SKM-1 treated with dmso at 0.1 percent for 144 hours (cell line): ENCODE results near the gene CCDC27.
A peak's percentile ranks its signal among the peaks of the same experiment; 100 is the strongest.

Source experiments
- DNase-seq: peaks from one replicate; lab custom pipeline; 2025; ENCODE audit not compliant: unreplicated experiment; lab: John Stamatoyannopoulos, UW

The CCDC27 gene

DNA sequence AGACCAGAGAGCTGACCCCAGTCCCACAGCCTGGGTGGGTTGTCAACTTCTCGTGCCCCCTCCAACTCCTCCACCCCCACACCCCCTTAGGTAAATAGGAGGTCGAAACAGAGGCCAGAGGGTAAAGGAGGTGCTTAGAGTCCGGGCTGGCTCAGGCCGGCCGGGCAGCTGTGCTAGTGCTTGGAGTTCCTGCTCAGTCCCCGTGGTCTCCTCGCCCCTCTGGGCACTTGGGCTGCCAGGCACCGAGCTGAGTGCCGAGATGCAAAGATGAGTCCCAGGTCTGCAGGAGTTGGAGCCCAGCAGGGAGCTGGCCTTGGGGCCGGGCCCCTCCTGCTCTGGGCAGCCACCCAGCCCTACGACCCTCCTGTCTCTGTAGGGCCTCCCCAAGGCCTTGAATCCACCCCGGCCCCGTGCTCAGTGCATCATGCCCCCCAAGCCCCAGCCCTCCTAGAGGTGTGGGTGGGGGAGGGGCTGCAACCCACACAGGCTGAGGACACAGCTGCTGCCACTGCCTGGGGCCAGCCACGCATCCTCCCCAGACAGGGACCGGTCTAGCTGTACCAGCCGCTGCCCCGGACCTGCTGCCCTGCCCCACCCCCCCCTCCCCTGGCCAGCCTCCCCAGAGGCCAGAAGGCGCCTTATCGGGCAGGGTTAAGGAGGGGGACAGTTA is 22.2 kb downstream of the CCDC27 start:
- no peak for DNase-seq

DNA sequence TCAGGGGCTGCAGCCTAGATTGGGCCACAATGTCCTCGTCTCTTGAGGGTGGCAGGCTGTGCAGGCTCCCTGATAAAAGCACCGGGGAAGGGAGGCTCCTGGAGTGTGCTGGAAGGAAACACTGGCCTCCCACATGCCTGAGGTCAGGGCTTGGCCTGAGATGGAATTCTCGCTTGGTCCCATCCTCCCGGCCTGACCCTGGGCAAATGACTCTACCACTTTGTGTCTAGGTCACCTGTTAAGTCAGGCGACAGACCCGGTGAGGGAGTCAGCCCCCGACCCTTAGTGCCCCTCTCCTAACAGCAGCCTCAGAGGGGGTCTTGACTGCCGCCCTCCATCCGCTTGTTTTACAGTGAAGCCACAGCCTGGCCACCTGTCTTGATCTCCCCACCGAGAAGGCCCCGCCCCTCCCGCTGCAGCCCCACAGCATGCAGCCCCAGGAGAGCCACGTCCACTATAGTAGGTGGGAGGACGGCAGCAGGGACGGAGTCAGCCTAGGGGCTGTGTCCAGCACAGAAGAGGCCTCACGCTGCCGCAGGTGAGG is 22.8 kb downstream of the CCDC27 start:
- DNase-seq: no peak

DNA sequence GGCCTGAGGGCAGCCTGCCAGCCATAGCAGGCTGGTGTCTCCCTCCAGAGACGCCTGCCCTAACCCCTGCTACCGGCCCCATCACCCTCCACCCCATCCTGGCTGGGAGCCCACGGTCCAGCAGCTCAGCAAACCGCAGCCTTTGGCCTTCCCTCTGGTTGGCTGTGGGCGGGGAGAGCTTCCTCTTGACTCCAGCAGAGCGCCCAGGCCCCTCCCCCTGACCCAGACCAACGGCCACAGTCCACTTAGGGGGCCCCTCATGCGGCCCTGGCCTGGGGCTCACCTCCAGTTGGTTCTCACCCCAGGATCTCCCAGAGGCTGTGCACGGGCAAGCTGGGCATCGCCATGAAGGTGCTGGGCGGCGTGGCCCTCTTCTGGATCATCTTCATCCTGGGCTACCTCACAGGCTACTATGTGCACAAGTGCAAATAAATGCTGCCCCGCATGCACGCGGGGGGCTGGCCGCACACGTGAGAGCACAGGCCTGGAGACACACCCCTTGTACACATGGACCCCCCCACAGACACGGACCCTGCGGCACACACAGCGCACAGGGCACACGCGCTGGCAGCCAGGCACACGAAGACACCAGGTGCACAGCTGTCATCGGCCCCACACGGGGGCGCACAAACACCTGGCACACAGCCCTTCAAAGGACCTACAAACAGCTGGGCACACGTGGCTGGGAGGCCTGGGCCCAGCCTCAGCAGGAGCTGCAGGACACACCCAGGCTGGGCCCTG is 23.4 kb downstream of the CCDC27 start:
- peak; percentile 35 for DNase-seq

DNA sequence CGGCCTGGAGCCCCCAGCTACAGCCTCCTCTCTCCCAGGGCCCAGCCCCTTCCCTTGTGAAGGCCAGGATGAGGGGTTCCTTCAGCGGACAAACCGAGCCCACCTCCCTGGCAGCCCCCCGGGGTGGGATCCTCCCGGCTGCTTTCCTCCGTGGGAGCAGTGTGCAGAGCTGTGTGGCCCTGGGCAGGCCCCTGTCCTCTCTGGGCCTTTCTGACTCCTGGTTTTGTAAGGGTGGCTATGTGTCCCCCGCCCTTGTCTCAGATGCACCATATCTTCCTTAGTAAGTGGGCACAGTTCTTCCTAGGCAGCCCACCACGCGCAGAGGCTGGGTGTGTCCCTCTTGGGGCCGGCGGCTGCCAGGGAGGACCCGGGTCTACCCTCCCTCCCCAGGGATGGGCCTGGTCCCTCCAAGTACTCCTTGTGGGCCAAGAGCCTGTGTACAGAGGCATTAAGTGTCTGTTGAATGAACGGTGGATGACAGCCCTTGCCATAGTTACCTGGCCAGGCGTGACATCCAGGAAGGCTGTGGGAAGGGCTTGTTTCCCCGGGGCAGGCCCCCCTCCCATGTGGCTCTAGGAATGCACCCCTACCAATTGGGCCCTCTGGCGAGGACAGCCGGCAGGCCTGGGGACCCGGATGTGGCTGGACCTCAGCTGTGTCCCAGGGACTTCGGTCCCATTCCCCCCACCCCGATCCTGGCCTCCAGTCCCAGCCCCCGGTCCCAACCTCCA is 24.1 kb downstream of the CCDC27 start:
- no peak for DNase-seq

DNA sequence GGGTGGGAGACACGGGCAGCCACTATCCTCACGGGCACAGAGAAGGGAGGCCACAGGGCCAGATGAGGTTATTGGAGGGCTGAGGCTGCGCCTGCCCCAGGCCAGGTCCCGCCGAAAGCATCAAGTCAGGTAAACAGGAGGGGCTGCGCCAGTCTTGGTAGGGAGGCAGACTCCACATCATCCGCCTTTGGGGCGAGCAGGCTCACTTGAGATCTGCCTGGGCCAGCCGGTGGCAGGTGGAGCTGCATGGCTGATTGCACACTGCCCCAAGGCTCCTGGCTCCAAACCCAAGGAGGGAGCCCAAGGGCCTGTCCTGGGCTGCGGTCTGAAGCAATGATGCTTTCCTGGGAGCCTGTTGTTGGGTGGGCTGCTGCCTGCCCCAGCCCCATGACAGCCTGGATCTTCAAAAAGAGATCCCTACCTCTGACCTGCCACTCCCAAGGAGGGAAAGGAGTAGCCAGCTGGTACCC is 24.9 kb downstream of the CCDC27 start:
- DNase-seq: no peak

DNA sequence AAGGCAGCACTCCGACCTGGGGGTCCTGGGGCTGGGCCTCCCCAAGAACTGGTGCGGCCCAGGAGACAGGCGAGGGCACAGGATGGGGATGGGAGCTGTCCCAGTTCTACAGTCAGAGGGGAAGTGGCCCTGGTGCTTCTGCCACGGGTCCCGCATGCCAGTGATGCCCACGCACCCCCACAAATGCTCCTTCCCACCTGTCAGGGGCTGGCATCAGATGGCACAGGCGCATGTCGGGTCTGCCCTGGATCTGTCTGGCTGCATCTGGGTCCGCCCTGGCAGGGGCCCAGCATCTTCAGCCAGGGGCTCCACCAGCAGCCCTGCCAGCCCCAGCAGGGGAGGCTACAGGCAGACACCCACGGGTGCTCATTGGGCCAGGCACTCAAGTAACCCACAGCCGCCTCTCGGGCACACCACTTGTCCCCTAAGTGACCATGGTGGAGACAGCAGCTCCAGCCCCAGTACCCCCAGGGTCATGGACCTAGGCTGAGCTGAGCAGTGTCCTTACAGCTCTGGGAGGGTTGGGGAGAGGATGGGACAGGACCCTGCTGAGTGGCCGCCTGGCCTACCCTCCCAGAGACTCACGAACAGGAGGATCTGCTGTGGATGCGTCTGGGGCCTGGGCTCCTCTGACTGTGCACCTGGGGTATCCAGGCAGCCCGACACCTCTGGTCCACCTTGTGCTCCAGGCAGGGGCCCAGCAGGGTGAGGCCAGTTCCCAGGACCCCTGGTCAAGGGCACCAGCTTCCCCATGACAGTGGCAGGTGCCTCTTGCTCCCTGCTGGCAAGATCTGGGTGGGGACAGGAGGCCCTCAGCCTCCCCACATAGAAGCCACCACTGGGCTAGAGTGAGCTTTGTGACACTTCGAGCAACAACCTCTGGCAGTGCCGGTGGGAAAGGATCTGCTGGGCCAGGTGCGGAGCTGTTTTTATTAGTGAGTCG is 25.7 kb downstream of the CCDC27 start:
- no peak for DNase-seq

DNA sequence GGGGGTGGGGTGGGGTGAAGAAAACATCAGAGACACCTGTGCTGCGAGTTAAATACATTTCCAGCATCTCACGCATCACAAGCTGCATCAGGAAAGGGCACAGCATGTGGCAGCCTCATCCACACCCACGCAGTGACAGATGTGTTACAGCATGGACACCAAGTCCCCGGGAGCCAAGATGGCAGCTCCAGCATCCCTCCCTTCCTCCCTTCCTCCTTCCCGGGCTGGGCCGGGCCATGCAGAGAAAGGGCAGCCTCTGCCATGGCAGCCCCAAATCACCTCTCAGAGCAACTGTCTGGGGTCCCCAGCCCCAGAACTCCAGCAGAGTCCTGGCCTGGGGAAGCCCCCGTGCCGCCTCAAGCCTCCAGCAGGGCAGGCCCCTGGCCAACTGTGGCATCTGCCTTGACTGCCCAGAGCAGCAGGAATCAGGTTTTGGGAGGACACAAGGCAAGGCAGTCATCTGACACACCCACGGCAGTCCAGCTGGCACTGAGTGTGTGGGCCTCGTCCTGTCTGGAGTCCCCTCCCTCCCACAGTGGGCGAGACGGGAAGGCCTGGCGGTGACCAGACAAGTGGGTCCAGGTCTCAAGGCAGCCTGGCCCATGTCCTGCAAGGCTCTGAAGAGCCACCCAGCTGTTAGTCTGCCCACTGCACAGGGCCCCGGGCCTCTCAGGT is 26.5 kb downstream of the CCDC27 start:
- DNase-seq: no peak

DNA sequence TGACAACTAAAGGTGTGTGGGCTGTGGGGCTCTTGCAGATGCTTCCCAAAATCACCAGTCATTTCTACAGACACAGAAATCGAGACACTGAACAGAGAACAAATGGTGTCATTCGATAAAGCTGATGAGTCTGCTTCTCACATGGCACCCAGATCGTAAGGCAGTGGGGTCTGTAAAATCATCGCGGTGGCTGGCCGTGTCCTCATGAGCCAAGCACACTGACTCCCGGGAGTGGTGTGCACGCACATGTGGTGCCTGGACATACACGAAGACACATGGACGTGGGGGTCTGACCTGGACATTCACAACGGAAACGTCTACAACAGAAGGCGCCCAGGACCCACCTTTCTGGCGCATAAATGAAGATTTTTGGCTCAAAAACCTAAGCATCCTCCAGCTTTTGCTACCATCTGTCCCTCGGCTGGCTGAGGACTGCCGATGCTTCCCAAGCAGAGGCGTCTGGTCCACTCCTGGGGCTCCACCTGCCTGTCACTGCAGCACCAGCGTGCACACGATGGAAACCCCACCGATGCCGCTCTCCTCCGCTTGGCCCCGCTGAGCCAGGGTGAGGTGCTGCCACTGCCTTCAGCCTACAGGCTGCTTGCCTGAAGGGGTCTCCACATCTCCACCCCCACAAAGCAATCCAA is 27.1 kb downstream of the CCDC27 start:
- DNase-seq: no peak

DNA sequence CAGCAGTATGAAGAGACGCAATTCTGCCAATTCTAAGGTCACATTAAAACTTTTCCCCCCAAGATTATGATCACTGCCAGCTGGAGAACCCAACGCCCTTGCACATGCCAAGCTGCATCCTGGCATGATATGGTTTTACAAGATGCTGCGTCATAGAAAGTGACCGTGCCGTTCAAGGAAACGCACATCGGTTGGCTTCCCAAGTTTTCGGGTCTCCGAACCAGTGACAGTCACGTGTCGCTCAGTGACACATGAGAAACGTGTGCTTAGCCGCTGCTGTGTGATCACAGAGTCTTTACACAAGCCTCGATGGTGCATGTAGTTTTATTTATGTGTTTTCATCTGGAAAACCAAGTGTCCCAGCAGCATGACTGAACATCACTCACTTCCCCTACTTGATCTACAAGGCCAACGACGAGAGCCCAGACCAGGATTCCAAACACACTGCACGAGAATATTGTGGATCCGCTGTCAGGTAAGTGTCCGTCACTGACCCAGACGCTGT is 27.7 kb downstream of the CCDC27 start:
- DNase-seq: no peak

DNA sequence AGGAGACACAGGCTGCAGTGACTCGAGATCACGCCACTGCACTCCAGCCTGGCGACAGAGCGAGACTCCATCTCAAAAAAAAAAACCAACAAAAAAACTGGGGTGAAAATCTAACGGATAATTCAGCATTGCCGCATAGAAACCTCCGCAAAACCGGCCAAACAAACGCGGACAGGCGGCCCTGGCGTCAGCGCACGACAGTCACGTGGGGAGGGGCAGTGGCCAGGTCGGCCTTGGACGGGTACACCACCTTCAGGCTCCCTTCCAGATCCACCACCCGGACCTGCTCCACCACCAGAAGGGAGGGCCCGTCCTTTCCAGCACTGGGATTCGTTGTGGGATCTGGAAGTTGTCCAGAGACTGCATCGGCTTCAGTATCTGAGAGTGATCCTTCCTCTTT is 28.7 kb downstream of the CCDC27 start:
- no peak for DNase-seq

DNA sequence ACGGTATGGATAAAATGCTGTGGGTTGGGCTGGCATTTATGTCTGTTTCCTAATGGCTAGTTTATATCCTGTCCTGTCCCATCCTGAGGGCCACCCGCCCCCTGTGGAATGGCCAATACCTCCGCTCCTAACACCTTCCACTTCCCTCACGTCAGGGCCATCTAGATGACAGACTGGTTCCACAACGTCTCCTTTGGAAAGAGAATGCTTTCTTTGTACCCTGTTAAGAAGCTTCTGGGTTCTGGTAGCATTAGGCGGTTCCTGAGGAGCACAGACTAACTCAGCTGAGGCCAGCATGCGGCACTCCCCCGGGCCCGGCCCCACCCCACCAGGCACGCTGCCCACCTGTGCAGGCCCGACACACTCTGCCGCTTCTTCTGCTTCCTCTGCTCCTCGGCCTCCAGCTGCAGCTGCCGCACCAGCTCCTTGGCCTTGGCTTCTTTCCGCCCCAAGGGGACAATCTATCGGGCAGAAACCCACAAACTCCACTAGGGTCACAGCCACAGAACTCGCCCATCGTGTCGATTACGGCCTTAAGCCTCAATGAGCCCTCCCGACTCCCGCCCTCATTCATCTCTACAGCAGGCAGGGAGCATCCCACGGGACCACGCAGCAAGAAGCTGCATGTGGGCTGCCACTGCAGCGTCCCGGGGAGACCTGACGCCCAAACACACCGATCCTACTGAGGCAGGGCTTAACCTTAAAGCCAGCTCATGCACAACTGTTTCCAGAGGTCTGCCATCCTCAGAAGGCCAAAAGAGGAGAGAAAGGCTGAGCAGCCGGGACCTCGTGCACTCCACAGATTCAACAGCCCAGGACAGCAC is 31.6 kb downstream of the CCDC27 start:
- no peak for DNase-seq

DNA sequence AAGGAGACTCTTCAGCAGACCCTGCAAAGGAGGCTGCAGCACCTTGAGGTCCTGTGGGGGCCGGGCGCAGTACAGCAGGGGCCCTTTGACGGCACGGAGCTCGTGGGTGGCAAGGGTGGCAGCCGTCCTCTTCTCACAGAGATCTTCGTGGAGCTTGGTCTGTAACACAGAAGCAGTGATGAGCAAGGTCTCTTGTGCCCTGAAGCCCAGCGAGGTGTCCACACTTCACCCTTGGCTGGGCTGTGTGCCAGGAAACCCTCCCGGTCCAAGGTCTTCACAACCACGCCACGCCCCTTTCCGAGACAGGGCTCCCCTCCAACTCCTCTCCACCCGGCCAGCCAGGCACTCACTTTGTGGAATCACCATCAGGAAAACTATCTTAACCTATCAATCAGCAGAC is 32.8 kb downstream of the CCDC27 start:
- DNase-seq: no peak

DNA sequence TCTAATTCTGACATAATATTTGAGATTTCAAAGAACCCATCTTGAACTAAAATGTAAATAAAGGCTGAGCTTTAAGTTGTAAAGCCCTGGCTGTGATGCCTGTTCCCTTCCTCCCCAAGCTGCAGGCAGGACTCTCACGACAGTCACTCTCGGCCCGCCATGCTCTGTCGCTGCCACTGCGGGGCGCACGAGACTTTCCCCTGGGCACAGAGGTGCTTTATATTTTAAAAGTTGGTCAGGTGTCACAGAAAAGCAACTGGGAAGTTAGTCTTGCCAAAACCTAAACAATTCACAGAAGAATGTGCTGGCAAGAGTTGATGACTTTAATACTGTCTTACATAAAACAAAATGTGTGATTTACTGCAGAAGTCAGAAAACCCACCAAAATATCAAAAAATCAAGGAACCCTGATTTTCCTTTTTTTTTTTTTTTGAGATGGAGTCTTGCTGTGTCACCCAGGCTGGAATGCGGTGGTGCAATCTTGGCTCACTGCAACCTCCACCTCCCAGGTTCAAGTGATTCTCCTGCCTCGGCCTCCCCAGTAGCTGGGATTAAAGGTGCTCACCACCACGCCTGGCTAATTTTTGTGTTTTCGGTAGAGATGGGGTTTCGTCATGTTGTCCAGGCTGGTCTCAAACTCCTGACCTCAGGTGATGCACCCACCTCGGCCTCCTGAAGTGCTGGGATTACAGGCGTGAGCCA is 33.4 kb downstream of the CCDC27 start:
- DNase-seq: no peak

DNA sequence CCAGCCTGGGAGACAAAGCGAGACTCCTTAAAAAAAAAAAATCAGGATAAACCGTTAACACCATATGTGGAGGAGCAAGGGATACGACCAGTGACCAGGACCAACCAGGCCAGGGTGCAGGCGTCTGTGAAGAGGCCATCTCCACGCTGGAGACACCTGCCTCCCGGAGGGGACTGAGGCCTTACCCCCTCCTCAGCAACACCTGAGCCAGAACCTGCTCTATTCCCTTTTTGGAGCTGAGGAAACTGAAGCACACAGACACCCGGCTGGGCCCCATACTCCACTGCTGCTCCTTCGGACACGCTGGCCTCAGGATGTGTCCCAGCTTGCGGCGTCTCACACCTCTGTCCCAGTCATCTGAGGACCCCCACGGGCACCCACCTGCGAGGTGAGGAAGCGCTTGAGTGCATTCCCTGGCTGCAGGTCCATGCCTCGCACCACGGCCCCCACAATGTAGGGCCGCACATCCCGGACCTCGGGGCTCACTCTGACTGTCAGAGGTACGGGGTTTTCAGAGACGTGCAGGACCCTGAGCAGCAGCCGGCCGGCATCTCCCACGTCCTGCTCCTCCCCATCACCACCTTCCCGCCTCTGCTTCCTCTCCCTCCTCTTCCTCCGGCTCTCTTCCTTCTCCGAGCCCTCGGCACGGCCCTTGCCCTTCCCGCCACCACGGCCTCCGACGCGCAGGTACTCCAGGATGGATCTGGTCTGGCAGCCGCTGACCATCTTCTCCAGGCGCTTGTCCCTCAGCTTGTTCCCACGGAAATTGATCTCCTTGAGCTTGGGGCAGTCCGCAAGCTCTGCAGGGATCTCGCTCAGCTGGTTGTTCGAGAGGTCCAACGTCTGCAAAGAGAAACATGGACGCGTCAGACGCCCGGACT is 34.5 kb downstream of the CCDC27 start:
- DNase-seq: no peak

DNA sequence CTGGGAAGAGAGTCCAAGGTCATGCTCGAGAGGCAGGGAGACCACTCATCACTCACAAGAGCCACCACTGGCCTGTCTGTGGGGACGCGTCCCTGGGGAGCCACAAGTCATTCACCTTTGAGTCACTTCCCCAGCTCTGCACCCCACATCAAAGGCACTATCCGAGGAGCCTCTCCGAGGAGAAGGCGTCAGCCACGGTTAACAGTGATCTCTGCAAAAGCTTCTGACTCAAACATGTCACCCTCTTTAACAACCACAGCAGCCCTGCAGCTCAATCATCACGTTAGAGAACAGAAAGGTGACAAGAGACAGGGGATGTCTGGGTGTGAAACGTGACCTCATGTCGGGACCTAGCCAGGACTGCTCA is 35.1 kb downstream of the CCDC27 start:
- no peak for DNase-seq

DNA sequence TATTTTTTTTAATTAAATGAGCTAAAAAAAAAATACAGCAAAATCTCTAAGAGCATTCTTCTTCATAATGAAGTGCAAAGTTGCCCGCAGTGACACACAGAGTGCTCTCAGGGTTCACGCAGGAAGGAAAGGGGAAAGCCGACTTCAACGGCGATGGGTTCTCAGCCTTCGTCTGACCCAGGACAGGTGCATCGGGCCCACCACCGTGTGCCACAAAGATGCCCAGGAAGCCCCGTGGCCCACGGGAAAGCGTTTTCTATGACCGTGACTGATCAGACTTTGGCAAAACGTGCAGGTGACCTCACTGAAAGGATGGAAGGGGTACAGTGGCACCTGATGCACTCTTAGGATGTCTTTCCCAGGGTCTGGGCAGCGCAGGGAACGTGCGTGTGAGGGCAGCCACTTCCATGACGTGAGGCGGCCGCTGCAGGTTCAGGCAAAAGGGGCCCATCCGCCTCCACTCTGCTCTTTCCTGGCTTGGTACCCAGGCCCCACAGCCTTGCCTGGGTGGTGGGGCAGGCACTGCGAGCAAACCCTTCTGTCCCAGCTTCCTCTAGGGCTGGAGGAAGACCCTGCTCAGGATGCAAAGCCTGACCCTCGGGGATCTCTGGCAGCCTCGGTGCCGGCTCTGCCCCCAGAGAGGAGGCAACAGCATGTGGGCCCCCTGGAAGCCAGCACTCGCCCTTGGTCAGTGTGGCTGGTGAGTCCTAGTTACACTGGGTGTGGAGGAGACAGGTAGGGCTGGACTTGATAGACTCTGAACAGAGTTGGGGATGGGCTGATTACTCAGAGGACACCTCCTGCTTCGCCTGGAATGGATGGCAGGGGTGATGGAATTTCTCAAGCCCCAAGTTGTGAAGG is 35.7 kb downstream of the CCDC27 start:
- DNase-seq: no peak
